HL-60 (cell line): ENCODE results near the gene MYL6B.

Source experiments
- TF ChIP-seq, protein P1 (sequence below): IDR thresholded peaks from one replicate; pipeline ENCODE4 v1.5.1; 2011; ENCODE audit warnings: low read length, control low read depth, inconsistent platforms; ENCODE audit not compliant: insufficient read depth
- TF ChIP-seq, protein P2 (sequence below): IDR thresholded peaks from 2 replicates; pipeline ENCODE4 v1.6.1; 2012; ENCODE audit warnings: low read depth; ENCODE audit not compliant: insufficient replicate concordance

DNA sequence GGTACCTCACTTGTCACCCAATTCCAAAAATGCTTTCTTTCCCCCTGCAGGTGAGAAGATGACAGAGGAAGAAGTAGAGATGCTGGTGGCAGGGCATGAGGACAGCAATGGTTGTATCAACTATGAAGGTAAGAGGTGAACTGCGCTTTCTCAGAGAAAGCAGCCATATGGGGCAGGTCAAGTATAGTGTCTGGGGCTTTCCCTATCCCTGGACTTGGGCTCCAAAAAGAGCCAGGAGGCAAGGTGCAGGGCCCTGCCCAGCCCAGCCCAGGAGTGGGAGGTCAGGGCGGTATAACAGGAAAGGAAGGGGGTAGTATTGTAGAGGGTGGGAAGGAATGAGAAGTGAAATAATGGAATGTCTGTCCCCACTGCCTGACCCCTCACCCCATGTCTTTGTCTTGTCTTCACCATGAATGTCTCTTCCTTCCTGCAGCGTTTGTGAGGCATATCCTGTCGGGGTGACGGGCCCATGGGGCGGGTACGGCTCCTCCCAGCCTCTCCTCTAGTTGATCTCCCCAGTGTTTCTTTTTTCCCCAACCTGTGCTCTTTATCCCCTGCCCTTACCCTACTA is 7.9 kb downstream of the MYL6B start:
- TF ChIP-seq, protein P1, sequence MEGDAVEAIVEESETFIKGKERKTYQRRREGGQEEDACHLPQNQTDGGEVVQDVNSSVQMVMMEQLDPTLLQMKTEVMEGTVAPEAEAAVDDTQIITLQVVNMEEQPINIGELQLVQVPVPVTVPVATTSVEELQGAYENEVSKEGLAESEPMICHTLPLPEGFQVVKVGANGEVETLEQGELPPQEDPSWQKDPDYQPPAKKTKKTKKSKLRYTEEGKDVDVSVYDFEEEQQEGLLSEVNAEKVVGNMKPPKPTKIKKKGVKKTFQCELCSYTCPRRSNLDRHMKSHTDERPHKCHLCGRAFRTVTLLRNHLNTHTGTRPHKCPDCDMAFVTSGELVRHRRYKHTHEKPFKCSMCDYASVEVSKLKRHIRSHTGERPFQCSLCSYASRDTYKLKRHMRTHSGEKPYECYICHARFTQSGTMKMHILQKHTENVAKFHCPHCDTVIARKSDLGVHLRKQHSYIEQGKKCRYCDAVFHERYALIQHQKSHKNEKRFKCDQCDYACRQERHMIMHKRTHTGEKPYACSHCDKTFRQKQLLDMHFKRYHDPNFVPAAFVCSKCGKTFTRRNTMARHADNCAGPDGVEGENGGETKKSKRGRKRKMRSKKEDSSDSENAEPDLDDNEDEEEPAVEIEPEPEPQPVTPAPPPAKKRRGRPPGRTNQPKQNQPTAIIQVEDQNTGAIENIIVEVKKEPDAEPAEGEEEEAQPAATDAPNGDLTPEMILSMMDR: no peak
- TF ChIP-seq, protein P2, sequence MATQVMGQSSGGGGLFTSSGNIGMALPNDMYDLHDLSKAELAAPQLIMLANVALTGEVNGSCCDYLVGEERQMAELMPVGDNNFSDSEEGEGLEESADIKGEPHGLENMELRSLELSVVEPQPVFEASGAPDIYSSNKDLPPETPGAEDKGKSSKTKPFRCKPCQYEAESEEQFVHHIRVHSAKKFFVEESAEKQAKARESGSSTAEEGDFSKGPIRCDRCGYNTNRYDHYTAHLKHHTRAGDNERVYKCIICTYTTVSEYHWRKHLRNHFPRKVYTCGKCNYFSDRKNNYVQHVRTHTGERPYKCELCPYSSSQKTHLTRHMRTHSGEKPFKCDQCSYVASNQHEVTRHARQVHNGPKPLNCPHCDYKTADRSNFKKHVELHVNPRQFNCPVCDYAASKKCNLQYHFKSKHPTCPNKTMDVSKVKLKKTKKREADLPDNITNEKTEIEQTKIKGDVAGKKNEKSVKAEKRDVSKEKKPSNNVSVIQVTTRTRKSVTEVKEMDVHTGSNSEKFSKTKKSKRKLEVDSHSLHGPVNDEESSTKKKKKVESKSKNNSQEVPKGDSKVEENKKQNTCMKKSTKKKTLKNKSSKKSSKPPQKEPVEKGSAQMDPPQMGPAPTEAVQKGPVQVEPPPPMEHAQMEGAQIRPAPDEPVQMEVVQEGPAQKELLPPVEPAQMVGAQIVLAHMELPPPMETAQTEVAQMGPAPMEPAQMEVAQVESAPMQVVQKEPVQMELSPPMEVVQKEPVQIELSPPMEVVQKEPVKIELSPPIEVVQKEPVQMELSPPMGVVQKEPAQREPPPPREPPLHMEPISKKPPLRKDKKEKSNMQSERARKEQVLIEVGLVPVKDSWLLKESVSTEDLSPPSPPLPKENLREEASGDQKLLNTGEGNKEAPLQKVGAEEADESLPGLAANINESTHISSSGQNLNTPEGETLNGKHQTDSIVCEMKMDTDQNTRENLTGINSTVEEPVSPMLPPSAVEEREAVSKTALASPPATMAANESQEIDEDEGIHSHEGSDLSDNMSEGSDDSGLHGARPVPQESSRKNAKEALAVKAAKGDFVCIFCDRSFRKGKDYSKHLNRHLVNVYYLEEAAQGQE: peak; percentile 29
